G401.6 (cell line): ENCODE results near the gene TENM4.
"Not testable (repeated sequence)": the region's sequence is repeated elsewhere in the genome, so short reads cannot be mapped to it uniquely, and the experiment has no call there.

ENCODE experiments used
- FAIRE-seq: peaks from 2 replicates; lab custom pipeline; 2012; peaks lifted over from hg19 to GRCh38; lab: Jason Lieb, UNC

Gene TENM4

DNA sequence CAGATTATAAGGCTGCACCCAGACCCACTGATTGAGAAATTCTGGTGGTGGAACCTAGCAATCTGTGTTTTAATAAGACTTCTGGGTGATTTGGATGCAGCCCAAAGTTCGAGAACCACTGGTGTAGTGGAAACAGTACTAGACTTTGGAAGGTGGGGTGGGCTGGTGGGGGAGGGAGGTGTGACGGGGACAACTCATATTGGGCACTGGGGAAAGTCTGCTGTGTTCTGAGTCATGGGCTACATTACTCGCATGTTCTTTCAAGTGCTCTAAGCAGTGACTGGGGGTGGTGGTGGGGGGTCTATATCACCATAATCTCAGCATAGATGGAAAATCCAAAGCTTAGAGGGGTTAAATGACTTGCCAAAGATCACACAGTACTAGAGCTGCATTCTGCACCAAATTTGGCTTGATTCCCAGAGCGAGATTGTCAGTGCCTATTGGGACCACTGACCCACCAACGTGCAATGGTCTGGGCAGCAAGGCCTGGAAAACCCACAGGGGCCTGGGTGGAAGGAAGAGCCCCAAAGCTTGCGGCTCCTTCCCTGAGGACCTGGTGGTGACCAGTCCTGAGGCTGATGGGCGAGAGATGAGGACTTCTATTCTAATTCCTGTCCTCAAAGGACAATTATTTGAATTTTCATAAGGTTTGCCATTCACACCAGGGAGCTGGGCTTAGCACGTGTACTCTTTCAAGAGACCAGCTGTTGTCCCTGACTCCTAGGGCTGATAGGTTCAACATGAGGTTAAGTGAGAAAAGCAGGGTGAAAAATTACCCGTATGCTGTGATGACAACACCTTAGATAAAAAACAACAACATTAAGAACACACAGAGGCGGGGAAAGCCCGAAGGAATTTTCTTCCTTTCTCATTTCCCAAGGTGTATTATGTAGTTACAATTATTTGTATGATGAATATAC is 788.6 kb downstream of the TENM4 start:
- no peak for FAIRE-seq

- no peak for FAIRE-seq
Measured at GRCh38 chr11:78651136-78651775, 789.6 kb downstream of the TENM4 start.

DNA sequence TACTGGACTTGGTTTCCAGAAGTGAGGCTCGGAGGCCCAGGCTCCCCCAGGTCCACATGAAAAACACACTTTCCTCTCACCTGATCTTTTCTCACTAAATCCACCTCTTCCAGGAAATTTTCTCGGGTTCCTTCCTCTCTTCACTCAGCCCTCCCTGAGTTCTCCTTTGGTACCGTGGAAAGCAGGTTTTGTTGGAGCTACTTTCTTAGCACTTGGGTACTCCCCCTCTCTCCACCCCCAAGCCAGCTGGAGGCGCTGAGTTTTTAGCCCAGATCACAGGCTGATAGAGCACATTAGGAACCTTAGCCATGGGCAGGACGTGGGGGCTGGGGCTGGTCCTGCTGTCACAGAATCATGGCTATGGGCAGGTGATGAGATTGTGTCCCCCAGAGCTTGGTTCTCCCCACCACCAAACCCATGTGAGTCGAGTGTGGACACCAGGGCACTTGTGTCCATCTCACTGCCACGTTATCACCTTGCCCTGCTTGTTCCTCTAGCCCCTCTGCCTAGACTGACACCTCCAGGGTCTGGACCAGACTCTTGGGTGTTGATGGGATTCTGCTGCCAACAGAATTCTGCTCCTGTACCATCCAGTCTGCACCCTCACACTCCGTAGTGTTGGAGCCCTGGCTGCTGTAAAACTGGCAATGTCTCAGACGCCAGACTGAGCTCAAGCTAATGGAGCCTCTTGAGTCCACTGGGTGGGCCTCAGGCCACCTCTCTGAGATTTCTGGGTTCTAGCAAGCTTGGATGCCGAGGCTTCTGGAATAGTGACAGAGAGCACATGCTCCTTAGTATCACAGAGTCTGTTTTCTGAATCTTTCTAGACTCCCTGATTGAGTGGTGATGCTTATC is 791.2 kb downstream of the TENM4 start:
- no peak for FAIRE-seq

DNA sequence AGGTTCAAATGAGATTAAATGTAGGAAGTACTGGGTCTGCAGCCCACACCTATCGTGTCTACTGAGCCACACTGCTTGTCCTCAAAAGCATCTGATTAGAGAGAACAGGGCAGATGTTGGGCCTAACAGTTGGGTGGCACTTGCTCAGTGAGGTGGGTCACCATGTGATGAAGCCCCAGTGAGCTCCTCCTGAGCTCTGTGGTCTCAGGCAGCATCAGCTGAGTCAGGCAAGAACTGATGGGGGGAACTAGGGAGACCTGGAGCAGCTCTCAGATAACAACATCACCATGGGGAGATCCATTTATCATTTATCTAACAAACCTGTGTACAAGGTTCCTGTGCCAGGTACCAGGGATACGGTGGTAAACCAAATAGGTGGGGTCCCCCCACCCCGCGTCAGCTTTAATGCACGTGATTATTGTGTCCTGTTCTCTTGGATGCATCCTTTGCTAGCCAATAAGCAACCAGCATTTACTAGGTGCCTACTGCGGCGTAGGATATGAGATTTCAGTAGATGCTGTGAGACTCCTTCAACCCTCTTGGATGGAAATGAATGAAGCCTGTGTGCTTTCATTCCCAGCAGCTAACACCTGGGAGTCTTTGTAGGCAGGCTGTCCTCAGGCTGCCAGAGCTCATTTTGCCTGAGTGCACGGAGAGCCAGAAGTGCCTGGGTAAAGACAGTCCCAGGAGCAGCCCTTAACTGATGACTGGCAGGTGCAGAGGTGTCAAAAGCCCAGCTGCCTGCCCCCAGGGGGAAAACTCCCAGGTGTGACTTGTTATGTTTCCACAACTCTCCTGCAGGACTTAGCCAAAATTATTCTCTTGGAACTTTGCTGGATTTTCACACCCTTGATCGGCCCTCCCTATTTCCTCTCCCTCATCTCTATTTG is 792.6 kb downstream of the TENM4 start:
- FAIRE-seq: no peak

DNA sequence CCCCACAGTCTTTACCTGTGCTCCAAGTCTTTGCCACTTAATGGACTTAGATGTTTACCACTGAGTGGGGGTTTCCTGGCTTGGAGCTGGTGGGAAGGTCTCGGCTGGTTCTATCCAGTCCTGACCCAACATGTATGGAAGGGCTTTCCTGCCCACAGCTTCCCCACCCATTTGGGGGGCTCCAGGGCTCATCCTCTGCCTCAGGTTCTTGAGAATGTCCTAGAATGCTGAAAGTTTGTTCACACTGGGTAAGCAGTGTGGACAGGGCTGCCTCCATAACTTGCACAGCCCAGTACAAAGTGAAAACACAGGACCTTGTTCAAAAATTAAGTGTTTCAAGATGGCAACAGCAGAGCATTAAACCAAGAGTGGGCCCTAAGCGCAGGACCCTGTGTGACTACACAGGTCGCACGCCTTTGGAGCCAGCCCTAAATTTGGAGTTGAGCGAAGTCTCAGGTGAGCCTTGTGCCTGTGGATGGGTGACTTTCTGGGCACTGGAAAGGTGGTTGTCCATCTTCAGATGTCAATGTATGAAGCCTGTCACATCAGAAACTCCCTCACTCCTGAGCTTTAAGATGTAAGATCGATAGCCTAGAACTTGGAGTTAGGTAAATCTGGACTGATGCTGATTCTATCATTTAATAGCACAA is 793.4 kb downstream of the TENM4 start:
- no peak for FAIRE-seq

GRCh38 chr11:78646564-78647185 is 794.2 kb downstream of the TENM4 start:
- peak; percentile 77 for FAIRE-seq

DNA sequence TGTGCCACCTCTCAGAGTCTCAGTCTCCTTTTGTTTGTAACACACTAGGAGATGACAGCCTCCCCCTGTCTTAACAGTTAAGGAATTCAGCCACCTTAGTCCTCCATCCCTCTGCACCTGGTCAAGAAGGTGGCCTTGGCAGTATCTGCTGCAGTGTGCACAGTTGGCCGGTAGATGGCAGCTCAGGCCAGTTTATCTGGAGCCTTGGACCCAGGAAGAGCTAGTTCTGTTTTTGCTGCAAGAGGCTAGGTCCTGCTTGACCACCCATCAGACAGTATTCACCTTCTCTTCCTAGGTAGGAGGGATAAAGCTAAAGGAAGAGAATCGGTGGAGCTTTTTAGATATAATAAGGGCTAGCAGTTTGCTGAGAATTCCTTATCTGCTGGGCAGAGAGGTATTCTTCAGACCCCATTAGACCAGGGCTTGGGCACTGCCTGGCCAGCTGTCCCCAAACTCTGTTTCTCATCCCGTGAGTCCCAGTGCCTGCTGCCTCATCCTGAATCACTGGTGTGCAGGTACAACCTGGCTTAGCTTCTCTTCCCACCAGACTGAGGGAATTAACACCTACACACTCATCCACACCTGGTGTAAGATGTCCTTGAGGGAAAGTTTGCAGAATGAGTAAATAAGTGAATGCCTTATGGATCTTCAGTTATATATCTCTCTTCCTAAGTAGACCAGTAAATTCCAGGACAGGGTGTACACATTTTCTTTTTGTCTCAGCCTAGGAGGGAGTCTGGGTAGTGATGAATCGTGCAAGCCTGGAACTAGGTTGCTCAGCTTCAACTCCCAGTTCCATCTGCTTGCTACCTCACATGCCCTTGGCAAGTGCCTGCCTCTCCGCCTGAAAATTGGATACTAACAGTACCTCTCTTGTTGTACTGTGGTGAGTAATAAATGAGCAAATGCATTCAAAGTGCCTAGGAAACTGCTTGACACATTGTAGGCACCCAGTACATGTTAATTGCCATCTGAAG is 795.3 kb downstream of the TENM4 start:
- peak; percentile 68 for FAIRE-seq

- FAIRE-seq: no peak
Measured at GRCh38 chr11:78643676-78644056, 797.2 kb downstream of the TENM4 start.

DNA sequence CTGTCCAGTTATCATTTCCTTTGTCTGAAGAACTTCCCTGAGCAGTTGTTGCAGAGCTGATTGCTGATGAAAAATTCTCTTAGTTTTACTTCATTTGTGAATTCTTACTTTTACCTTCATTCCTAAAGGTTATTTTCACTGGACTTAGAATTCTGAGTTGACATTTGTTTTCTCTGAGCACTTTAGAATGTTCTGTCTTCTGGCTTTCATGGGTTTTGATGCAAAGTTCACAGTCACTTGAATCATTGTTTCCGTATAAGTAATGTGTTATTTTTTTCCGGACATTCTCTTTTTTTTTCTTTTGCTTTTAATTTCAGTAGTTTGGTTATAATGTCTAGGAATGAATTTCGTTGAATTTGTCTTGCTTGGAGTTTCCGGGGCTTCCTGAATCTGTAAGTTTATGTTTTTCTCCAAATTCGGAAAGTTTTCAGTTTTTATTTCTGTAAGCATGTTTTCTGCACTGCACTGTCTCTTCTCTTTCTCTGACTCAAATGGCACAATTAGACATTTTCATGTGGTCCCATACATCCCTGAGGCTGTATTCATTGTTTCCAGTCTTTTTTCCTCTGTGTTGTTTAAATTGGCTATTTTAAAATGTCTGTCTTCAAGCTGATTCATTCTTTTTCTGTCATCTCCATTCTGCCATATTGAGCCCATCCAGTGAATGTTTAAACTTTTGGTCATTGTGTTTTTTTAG is 797.7 kb downstream of the TENM4 start:
- FAIRE-seq: no peak

DNA sequence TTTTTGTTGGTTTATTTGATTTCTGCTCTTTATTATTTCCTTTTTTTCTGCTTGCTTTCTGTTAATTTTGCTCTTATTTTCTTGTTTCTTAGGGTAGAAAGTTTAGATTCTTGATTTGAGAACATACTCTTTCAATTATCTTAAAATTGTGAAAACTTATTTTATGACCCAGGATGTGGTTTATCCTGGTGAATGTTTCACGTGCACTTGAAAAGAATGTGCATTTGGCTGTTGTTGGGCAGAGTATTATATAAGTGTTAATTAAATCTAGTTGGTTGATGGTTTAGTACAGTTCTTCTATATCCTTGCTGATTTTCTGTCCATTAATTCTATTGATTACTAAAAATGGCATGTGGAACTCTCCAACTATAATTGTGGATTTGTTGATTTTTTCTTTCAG is 799.3 kb downstream of the TENM4 start:
- FAIRE-seq: no peak

DNA sequence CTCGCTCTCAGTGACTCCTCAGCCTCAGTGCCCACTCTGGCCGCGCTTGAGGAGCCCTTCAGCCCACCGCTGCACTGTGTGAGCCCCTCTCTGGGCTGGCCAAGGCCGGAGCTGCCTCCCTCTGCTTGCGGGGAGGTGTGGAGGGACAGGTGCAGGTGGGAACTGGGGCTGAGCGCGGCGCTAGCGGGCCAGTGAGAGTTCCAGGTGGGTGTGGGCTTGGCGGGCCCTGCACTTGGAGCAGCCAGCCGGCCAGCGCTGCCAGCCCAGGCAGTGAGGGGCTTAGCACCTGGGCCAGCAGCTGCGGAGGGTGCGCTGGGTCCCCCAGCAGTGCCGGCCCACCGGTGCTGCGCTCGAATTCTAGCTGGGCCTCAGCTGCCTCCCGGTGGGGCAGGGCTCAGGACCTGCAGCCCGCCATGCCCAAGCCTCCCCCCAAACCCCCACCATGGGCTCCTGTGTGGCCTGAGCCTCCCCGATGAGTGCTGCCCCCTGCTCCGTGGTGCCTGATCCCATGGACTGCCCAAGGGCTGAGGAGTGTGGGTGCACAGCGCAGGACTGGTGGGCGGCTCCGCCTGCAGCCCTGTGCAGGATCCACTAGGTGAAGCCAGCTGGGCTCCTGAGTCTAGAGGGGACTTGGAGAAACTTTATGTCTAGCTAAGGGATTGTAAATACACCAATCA is 802.0 kb downstream of the TENM4 start:
- no peak for FAIRE-seq

DNA sequence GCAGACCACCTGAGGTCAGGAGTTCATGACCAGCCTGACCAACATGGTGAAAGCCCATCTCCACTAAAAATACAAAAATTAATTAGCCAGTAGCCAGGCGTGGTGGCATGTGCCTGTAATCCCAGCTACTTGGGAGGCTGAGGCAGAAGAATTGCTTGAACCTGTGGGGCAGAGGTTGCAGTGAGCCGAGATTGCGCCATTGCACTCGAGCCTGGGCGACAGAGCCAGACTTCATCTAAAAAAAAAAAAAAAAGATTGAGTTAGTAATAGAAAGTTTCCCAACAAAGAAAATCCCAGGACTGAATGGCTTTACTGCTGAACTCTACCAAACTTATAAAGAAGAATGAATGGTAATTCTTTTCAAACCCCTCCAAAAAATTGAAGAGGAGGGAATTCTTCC is 803.3 kb downstream of the TENM4 start:
- FAIRE-seq: not testable (repeated sequence)

DNA sequence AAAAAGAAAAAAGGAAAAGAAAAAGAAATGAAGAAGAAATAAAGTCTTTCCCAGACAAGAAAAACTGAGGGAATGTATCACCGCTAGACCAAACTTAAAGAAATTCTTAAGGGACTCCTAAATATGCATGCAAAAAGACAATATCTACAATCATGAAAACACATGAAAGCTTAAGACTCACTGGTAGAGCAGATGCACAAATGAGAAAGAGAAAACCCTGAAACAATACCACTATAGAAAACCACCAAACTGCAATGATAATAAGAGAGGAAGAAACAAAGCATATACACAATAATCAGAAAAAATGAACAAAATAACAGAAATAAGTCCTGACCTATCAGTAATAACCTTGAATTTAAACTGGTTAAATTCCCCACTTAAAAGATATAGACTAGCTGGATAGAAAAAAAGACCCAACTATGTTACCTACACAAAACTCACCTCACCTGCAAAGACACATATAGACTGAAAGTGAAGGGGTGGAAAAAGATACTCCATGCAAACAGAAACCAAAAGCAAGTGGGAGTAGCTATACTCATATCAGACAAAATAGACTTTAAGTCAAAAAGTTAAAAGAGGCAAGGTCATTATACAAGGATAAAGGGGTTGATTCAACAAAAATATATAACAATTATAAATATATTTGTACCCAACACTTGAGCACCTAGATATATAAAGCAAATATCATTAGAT is 804.9 kb downstream of the TENM4 start:
- FAIRE-seq: peak; percentile 31

DNA sequence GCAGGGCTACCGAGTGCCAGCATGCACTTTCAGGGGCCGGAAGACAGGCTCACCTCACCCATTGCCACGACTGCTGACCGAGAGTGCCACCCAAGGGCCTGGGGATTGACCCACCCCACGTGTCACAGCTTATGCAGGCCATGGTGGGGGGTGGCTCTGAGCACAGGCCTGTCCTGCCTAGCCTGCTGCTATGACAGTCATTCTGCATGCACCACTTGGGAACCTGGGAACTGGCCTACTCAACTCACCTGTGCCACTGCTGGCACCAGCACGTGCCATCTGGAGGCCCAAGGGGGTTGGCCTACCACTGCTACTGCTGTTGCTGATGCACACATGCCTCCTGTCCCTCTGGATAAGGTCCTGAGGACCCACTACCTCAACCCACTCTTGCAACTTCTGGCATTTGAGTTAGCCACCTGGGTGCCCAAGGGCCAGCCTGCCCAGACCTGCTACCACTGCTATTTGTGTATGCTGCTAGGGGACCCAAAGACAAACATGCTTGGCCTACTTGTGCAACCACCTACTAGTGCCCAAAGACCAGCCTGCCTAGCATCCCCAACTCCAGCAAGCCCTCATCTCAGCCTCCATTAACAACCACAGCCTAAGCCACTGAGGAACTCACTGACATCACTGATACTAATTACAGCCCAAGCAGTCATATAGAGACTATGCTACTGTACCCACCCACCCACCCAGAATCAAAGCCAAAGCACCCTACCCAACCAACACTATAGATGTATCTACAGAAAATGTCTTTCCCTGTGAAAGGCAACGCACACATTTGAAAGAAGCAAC is 807.1 kb downstream of the TENM4 start:
- no peak for FAIRE-seq

GRCh38 chr11:78630561-78631303 is 810.1 kb downstream of the TENM4 start:
- FAIRE-seq: no peak

GRCh38 chr11:78630155-78630554 is 810.7 kb downstream of the TENM4 start:
- no peak for FAIRE-seq
